GM18526 (cell line): Measurements from ENCODE around the gene HOMER2.

Experiments
- POLR2A ChIP-seq: IDR thresholded peaks from 3 replicates; pipeline ENCODE4 v1.6.1; 2011; ENCODE audit not compliant: insufficient read length; ENCODE audit errors: extremely low read depth

Gene HOMER2

DNA sequence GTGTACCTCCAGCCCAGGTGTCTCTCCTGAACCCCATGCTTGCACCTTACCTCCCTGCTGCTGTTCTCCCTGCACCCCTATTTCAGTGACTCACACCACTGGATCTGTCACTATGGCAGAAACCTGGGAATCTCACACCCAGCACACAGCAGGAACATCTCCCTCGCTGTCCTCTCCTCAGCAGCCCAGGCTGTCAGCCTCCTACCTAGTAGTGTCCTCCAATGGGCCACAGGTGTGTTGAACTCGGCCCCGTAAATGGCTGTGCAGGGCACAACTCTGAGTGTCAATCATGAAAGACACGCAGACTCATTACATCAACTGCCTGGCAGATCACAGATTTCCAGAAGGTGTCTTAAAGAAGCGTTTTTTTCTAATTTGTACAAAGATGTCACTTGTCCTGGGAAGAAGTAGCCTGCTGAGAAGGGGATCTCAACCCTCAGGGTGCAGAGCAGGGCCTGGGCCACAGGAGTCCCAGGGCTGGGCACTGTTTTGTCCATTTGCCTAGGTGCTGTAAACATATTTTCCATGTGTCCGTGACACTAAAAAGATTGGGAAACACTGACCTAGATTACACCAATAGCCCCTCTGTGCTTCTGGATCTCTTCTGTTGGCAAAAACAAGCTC is 33.8 kb downstream of the HOMER2 start:
- no peak for TF ChIP-seq POLR2A

DNA sequence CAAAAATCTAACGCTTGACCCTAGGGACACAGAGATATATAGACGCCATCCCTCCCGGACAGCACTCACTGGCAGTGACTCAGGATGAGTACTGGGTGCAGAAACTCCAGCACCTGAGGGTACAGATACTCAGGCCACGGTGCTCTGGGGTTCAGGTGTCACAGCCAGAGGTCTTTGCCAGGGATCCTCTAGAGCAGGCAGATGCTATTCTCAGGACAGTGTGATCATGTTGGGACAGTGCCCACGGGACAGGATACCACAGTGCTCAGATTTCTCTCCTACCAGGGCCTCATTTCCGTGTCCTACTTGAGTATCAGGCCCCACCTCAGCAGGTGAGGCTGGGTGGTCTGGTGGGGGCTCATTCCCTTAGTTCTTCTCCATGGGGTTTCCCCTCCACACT is 34.4 kb downstream of the HOMER2 start:
- TF ChIP-seq POLR2A = no peak

DNA sequence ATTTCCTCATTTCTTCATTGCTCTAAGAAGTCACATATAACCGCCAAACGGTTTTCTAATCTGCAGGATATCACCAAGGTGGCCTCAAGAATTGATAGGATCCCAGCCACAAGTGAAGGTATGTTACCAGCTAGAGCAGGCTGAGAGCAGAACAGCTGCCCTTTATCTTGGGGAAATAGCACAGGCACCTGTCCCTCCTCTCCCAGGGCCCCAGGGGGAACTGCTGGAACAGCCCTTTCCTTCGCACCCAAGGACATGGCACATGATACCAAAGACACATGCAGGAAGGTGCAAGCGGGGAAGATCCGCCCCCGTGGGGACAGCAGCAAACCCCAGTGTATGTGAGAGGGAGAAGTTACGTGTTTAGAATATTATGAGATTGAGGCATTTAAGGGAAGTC is 35.3 kb downstream of the HOMER2 start:
- TF ChIP-seq POLR2A = no peak

DNA sequence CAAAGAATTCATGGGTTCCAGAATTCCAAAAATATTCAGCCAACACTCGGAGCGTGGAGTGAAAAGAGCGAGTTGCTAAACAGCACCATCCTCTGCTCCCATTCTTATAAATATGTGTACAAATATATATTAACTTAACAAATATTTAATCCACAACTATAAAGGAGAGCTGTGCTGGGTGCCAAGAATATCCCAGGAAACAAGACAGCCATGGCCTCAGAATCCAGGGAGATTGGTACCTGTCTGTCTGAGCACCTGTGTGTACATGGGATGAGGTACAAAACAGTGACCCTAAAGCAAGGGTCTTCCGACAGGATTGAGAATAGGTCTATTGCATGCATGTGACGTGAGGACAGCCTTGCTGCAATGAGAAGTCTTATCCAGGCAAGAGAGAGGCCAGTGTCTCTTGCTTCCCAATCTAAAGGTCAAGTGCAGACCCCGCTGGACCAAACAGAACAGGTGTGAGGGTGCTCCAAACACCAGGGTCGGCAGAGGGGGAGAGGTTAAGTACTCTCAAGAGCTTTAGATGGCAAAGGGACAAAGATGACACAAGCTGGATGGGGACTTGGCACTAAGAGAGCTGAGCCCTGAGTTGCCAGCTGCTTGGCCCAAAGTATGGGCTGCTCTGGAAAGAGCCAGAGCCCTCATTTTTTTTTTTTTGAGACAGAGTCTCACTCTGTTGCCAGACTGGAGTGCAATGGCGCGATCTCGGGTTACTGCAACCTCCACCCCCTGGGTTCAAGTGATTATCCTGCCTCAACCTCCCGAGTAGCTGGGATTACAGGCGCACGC is 36.2 kb downstream of the HOMER2 start:
- no peak for TF ChIP-seq POLR2A

DNA sequence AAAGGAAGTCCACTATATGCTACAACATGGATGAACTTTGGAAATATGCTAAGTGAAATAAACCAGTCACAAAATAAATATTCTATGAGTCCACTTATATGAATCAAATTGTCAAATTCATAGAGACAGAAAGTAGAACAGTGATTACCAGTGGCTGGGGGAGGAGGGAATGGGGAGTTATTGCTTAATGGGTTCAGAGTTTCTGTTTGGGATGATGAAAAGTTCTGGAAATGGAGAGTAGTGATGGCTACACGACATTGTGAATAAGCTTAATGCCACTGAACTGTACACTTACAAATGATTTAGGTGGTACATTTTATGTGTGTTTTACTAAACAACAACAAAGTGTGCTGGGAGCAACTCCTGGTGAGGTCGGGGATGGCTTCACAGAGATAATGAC is 38.1 kb downstream of the HOMER2 start:
- TF ChIP-seq POLR2A = no peak

DNA sequence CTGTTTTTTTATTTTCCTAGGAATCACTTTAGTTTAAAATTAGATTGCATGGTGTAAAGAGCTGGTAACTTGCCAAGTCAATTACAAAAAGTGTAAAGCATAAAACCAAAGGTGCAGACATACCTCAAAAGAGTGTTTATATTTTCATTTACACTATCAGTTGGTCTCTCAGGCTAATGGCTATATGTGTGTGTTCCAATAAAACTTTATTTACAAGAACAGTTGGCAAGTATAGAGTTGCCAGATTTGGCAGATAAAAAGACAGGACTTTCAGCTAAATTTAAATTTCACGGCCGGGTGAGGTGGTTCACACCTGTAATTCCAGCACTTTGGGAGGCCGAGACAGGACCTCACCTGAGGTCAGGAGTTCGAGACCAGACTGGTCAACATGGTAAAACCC is 41.1 kb downstream of the HOMER2 start:
- no peak for TF ChIP-seq POLR2A

DNA sequence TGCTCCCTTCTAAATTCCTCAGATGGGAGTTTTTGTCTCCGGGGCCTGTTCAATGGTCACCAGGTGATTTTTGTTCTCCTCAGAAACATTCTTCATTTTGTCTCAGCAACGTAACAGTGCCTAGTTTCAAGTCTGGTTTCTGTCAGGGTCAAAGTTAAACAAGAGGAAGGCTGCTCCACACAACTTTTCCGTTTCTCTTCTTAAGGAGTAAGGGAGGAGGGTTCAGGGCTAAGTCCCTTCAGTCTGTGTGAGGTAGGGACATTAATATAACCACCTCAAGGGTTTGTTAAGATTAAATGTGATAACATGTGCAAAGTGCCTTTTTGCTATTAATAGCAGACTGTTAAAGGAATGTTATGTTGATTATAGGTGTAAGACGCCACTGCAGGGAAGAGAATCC is 41.8 kb downstream of the HOMER2 start:
- no peak for TF ChIP-seq POLR2A

DNA sequence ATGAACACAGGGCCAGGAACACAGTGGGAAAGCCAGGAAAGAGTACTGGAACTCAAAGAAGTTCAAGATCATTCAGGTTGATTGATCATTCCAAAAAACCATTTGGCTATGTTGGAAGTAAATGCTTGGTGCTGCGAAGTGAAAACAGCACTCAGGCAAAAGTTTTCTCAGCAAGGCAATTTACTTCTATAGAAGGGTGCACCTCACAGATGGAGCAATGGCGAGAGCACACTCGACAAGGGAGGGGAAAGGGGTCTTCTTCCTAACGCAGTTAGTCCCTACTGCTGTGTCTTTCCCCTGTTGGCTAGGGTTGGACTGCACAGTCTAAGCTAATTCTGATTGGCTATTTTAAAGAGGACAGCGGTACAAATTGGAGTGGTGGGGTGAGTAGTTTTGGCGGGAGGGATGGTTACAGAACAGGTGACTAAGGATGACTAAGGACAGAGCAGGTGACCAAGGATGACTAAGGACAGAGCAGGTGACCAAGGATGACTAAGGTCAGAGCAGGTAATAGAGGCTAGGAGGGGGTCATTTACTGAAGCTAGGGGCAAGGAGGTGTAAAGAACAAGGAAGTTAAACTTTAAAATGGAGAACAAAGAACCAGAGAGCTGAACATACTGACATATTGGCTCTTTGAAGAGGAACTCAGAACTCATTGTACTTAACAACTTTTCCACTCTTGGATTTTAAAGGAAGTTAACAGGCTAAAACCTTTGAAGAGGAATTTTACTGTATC is 43.3 kb downstream of the HOMER2 start:
- no peak for TF ChIP-seq POLR2A

DNA sequence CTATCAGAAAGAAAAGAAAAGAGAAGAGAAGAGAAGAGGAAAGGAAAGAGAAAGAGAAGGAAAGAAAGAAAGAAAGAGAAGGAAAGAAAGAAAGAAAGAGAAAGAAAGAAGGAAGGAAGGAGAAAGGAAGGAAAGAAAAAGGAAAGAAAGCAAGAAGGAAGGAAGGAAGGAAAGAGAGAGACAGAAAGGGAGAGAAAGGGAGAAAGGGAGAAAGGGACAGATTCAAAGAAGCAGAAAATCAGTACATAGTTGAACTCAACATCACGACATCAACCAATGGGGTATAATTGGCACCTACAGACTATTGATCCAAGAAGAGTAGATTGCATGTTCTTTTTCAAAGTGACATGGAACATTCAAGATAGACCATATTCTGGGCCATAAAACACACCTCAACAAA is 45.2 kb downstream of the HOMER2 start:
- no peak for TF ChIP-seq POLR2A

DNA sequence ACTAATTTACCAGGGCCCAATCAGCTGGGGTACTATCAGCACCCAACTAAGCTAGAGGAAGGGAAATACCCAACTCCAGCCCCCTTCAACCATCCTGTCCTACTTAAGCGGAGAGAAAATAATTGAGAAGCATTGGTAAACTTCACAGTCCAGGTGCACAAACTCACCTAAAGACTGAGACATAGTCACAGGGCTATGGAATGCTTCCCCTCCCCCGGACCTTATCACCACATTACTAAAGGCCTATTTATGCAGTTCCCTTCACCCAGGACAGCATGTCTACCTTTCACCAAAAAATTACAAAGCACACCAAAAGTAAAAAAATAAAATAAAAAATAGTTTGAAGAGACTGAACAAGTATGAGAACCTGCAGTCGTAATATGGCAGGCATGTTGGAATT is 47.9 kb downstream of the HOMER2 start:
- TF ChIP-seq POLR2A = no peak

DNA sequence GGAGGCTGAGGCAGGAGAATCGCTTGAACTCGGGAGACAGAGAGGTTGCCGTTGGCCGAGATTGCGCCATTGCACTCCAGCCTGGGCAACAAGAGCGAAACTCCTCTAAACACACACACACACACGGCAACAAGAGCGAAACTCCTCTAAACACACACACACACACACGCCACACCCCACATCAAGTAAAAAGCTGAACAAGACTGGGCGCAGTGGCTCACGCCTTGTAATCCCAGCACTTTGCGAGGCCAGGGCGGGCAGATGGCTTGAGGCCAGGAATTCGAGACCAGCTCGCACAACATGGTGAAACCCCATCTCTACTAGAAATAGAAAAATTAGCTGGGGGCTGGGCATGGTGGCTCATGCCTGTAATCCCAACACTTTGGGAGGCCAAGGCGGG is 49.0 kb downstream of the HOMER2 start:
- no peak for TF ChIP-seq POLR2A

DNA sequence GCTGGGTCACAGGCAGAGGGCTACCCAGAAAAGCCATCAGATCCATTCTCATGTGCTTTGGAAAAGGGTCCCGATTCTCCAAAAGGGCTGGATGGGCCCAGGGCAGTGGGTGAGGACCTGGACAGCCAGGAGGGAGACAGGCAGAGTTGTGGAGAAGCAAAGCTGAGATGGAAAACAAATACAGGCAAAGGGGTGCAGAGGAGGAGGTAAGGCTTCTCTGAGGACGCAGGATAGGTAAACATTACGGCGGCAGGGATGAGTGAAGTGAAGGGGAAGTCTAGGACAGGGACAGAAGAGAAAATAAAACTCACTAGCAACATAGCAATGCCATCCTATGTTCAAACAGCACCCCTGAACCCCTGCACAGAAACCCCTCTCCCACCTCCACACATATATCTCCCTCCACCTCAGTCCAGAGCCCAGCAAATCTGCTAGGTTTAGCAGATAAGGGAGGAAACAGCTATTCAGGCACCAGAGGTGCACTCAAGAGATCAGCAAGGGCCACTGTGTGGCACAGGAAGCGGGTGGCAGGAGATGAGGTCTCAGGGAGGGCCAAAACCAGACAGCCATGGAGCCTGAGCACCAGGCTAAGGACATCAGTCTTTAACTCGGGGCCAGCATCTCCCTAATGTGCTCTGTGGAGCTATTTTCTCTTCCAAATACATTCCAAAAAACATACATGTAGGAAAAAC is 51.3 kb downstream of the HOMER2 start:
- no peak for TF ChIP-seq POLR2A

DNA sequence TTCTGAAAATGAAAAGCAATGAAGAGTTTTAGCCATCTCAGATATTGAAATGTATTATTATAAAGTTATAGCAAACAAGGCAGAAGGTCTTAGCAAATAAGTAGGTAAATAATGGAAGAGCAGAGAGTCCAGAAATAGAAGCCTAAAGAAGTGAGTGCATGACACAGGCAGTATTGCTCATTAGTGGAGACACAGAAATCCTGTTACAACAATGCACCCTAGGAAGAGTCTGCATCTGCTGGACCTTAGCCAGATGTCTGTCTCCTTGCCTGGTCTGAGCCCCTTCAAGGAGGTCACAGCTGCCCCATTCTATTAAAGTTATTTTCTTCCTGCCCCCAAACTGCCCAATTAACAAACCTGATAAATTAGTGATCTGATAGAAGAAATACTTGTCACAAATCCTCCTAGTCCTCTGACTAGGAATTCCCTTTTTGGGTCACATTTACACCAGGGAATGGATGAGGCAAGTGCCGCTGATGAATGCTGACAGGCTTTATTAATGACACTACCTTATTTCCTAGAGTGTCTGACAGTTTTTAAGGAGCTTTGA is 51.9 kb downstream of the HOMER2 start:
- TF ChIP-seq POLR2A = no peak

DNA sequence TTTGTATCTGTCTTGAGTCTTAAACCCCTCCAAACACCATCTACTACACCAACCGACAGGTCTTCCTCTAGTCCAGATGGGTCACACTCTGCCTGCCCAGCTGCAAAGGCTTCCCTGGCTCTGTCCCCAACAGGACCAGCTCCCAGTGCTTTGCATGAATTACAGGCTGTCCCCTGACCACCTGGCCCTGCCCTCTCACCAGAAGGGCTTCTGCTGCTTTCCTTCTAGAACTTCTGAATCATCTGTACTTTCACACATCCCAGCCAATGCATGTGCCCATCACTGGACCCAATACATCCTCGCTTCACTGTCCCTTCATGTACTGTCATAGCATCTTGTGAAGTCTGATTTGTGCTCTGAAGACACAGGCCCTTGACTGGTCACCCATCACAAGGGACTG is 53.6 kb downstream of the HOMER2 start:
- TF ChIP-seq POLR2A = no peak

DNA sequence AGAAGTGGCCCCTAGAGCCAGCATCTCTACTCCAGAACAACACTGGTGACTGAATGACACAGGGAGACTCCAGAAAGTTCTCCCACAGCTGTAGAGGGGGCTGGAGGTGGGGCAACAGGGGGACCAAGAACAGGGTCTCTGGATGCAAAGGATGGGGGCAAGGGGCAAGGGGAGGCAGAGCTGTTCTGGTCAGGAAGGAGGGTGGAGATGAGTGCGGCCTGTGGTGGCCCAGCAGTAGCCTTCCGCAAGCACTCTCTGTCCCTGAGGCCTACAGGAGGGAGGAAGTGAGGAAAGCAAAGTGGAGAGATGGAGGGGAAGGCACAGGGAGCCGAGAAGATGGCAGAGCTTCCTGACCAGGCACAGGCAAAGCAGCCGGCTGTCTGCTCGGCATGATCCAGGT is 56.5 kb downstream of the HOMER2 start:
- TF ChIP-seq POLR2A = no peak
